Urothelium cell line (cell line): ENCODE measurements around the gene PPM1G.

Experiments
- DNase-seq: peaks from one replicate; pipeline ENCODE4 v3.0.0; 2011; ENCODE audit warnings: low spot score, mixed read lengths
- FAIRE-seq: peaks from 2 replicates; lab custom pipeline; 2011; peaks lifted over from hg19 to GRCh38; lab: Jason Lieb, UNC

PPM1G gene

DNA sequence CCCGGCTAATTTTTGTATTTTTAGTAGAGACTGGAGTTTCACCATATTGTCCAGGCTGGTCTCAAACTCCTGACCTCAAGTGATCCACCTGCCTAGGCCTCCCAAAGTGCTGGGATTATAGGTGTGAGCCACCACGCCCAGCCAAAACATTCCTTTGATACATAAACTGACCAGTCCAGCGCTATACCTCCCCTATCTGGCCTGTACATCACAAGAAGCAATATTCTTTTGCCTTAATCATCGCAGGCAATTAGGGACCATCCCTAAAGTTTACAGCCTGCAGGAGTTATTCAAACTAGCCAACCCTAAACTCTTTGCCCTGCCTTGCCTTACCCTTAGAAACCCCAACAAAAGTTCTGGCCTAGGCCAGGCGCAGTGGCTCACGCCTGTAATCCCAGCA, 6.8 kb upstream of the PPM1G start:
- FAIRE-seq: no peak
- DNase-seq: no peak

DNA sequence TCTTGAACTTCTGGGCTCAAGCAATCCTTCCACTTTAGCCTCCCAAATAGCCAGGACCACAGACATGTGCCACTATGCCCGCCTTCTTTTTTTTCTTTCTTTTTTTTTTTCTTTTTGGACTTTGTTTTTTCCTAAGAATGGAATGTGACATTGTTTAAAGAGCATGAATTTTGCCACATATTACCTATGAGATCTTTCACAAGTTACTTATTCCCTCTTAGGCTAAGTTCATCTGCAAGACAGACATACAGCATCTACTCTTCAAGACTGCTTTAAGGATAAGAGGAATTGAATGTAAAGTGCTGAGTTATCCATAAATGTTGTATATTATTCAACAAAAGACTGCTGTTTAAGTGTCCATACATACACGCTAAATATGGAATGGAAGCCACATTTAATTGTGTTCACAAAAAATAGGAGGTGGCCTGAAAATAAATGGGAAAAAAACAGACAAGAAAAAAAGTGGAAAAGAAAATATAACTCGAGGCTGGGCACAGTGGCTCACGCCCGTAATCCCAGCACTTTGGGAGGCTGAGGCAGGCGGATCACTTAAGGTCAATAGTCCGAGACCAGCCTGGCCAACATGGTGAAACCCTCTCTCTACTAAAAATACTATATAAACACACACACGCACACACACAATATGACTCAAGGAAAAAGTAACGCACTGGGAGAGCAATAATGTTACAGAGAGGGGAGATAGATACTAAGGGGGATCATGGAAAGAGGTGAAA, 3.2 kb upstream of the PPM1G start:
- FAIRE-seq: no peak
- DNase-seq: no peak

DNA sequence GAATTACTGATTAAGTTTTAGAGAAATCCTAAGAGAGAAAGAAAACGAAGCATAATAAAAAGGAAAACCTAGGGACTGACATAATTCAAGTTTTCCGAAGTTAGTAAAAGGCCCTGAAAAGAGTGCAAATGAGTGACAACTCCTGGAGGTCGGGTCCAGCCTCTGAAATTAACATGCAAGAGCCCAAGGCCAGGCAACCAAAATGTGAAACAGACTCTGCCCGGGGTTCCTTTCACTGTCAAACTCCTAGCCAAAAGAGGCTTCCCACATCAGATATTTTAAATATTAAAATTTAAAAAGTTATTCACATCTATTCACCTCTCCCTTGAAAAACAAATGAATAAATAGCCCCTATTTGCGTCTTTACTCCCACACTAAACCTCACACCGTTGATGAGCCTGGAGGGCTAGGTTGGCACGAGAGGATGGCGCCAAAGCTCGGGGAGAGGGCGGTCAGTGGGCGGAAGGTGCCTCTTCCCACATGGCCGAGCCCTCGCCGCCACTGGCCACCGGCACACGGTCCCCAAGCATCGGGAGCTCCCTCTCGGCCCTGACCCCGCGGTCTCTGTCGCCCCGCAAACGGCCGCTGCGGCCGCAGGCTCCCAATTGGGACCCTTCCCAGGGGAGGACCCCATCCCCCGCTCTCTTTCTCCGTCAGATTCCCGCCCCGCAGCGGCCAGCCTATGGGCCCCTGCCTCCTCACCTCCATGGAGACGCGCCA, 630 bp downstream of the PPM1G start:
- DNase-seq (peak; percentile 54), FAIRE-seq (no peak)

DNA sequence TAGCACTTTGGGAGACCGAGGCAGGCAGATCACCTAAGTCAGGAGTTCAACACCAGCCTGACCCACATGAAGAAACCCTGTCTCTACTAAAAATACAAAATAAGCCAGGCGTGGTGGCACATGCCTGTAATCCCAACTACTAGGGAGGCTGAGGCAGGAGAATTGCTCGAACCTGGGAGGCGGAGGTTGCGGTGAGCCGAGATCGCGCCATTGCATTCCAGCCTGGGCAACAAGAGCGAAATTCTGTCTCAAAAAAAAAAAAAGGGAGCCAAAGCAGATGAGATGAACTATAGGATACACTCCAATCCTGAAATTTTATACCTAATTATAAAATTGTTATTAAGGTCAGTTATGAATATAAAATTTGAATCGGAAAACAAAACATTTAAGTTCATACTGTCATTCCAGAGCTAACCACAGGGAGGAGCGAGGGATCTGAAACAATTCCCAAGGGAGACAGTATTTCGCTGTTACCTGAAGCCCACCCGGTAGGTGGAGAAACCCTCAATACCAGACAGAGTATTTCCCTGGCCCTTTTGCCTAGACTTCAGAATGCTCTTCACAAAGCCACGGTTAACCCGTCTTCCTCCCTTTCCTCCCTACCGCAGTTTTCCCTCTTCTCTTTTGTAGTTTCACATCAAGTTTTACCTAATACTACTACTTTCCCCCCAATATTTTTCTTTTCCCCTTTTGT, 1.4 kb downstream of the PPM1G start:
- FAIRE-seq: no peak
- peak; percentile 69 for DNase-seq

DNA sequence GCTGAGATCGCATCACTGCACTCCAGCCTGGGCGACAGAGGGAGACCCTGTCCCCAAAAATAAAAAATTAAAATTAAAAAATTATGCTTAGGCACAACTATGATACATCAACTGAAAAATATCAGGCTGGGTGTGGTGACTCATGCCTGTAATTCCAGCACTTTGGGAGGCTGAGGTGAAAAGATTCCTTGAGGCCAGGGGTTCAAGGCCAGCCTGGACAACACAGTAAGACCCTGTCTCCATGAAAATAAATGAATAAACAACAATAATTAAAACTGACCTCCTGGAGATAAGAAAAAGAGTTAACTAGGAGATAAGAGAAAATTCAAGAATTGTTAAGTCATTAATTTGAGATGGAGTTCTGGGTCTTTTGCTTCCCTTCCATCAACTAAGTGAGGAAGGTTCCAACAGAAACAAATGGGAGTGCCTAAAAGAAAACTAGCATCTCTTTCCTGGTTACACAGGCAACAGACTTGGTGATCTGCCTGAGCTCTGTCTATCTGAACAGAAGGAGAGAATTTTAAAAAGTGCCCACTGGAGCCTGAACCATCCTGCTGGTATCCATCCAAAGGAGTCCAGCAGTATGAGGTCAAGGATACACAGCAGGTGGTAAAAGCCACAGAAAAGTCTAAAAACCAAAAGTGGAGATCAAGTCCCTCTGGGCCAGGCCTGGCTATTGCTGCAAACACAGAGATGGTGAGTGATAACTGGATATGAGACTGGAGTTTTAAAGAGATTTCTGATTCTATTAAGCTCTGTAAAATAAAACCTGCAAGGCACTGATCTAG, 8.8 kb downstream of the PPM1G start:
- DNase-seq (no peak), FAIRE-seq (no peak)

DNA sequence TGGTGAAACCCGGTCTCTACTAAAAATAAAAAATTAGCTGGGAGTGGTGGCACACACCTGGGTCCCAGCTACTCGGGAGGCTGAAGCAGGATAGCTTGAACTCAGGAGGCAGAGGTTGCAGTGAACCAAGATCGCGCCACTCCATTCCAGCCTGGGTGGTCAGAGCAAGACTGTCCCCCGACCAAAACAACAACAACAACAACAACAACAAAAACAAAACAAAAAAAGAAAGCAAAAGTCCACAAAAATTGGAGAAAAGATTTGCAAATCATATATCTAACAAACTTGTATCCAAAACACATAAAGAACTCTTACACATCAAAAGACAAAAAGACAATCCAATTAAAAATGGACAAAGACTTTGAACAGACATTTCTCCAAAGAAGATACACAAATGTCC, 10.4 kb downstream of the PPM1G start:
- DNase-seq: no peak
- FAIRE-seq: no peak

DNA sequence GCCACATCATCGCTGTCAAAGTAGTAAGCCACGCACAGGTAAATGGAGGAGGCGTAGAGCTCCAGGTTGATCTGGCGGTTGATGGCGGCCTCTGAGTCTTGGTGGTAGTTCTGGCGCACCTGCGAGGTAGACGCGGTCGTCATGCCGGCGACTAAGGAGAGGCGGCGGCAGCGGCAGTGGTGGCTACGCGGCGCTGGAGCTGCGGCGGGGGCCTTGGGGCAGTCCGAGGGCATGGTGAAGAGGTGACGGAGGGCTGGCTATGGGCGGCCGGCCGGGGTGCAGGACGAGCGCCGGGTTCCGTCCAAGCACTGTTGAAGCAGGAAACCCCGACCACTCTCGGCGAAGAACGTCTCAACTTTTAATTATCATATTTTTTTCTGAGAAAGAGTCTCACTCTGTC, 16.2 kb downstream of the PPM1G start:
- DNase-seq: no peak
- FAIRE-seq: no peak

DNA sequence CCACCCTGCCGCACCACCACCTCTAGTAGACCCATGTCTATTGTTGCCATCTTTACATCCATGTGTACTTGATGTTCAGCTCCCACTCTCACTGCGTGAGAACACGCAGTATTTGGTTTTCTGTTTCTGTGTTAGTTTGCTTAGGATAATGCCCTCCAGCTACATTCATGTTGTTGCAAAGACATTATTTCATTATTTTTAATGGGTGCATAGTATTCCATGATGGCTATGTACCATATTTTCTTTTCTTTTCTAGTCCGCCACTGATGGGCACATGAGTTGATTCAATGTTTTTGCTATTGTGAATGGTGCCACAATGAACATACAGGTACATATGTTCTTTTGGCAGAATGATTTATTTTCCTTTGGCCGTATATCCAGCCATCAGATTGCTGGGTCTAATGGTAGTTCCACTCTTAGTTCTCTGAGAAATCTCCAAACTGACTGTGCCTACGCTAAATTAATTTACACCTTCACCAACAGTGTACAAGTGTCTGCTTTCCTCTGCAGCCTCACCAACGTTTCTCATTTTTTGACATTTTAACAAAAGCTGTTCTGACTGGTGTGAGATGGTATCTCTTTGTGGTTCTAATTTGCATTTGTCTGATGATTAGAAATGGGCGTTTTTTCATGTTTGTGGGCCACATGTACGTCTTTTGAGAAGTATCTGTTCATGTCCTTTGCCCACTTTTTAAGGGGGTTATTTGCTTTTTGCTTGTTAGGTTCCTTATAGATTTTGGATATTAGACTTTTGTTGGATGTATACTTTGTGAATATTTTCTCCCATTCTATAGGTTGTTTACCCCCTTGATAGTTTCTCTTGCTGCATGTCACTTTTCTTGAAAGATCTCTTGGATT, 18.3 kb downstream of the PPM1G start:
- no peak for FAIRE-seq
- no peak for DNase-seq

DNA sequence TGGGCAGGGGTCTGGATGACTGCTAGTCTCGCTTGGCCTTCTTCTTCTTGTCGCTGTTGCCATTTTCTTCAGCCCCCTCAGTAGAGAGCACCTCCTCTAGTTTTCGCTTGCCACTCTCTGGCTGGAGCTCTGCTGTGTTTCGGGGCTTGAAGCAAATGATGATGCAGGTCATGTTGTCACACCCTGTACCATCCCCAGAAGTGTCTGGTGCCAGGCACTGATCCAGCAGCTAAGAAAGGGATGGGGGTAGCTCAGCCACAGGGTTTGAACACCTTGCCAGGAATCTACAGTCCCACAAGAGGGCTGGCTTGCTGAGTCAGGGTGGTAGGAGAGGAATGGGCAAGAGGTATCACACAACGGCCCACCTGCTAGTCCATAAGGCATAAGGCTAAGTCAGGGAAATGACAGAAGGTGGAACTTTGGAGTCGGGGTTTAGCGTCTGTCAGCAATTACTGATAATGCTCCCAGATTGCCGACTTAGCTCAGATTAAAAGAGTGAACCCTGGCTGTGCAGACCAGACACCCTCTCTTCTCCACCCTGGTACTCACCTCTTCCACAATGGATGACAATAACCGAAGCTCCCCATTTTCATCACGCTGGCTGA, 27.7 kb downstream of the PPM1G start:
- FAIRE-seq (peak; percentile 13), DNase-seq (no peak)

DNA sequence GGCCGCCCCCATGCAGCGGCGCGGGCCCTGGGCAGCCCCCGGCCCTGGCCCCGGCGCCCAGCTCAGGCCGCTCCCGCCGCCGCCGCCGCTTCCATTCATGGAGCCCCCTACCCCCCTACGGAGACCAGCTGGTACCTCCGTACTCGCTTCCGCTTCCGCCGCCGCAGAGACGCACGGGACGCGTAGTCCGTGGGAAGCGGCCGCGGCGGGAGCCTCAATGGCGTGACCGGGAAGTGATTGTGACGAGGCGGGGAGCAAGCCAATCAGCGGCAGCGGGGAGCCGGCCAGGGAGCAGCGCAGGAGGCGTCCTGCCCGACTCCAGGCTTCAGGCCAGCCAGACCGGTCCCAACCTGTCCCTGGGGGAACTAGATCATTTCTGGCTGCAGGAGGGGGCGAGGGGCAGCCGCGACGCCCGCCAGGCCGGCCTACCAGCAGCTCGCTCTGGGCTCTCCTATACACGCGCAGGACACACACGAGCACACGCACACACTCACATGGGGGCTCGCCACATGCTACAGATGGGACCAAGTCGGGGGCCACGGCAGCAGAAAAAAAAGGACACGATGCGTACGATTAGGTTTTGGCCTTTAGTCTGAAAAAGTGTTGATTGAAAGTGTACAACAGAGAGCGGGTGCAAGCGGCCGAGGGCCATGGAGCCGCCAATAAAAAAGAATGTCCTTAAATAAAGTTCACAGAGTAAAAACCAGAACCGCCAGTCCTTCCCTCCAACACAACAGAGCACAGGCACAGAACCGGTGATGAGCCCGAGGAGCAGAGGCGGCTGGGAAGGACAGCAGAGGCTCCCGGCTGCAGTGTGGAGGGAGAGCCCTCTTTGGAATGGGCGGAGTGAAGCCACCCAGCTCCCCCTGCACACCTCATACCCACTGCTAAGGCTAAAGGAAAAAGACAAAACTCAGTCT, 28.5 kb downstream of the PPM1G start, which contains the start of gene ZNF513:
Gene ZNF513, minus strand, starts transcription at position 109 of the 920 bp plus-strand sequence. CDS start 208 bp downstream, outside the sequence.
- DNase-seq (no peak), FAIRE-seq (no peak)

DNA sequence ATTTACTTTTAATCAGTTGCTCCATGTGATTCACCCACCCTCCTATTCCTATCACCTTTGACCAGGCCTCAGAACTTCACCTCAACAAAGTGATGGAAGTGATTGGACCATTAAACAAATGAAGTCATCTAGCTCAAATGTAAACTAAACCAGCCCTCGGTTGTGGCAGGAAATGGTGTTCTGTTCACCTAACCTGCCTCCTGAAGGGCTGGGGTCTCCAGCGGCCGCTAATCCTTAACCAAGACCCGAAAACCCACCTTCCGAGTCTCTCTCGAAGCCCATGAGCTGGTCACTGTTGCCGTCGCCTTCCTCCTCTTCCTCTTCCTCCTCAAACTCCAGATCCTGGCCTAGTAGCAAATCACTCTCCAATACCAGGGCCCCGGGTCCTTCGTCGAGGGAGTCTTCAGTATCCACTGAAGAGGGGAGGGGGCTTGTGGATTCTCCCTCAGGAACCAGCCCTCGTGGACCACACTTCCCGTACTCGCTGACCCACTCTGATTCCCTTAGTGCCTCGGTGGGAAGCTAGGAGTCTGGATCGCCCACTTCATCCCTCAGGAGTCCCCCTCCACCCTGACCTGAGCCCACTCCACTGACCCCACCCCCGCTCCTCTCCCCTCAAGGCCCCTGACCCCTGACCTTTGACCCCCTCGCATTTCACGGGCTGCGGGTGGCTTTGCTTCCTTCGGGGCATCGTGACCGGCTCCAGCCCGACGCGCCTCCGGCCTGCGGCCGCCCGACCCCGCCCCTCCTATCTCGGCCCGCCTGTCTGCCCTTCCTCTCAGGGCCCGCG, 29.4 kb downstream of the PPM1G start:
- no peak for DNase-seq
- FAIRE-seq: no peak

DNA sequence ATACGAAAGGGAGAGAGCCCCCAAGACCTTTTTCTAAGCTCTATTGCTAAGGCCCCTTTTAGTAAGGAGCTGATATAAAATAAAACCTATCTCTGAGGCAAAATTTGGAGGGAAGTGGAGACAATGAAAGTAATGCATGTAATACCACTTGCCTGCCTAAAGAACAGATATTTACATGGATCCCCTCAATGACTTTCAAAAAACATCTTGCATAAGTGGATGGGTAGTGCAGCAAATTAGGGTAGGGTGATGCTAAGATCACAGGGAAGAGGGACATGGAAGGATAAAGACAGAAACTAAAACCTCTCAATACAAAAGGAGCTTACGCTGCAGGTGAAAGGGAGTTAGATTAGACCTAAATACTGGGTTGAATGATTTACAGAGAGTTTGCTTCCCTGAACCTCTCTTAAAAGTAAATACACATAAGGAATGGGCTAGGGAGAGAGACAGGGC, 30.0 kb downstream of the PPM1G start:
- DNase-seq (no peak), FAIRE-seq (no peak)

DNA sequence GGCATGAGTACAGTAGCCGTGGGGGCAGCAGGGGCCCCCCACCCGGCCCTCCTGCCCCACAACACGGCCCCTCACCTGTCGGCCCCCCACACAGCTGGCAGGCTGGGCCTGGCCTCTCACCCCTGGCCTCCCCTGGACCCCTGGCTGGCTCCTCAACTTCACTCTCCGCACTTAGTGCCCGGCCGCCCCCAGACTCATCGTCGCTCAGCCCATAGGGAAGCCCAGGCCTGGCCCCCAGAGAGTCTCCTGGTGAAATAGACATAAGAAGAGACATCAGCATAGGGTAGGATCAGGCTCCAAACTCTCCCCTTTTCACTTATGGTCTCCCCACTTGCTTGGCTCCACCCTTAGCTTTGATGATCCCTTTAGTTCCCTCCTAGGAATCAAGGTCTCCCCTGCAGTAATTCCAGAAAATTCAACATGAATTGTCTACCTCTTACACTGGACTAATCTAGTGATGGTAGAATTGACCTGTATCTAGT, 30.5 kb downstream of the PPM1G start:
- no peak for DNase-seq
- FAIRE-seq: no peak

DNA sequence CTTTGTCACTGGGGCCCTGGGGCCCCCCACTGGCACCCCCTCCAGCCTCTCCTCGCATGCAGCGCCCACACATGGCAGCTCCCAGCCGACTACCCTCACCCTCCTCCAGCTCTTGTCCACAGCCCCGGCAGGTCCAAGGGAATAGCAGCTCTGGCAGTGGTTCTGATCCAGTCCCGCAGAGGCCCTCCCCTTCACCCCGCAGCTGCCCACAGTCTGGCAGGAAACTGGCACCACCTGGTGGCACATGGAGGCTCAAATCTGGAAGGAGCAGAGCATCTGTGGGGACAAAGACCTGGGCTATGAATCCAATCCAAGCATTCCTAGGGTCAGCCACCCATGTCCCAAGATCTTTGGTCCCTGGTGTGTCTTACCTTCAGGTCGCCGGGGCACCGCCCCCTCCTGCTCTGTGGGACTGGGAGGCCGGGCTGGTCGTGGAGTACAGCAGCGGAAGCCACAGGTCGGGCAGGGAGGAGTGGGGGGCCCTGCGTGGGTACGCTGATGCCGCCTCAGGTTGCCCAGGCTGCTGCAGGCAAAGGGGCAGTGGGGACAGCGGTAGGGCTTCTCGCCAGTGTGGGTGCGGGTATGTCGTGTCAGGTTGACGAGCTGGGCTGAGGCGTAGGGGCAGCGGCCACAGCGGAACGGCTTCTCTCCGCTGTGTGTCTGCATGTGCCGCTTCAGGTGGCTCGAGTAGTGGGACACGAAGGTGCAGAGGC, 31.1 kb downstream of the PPM1G start:
- FAIRE-seq (no peak), DNase-seq (no peak)

DNA sequence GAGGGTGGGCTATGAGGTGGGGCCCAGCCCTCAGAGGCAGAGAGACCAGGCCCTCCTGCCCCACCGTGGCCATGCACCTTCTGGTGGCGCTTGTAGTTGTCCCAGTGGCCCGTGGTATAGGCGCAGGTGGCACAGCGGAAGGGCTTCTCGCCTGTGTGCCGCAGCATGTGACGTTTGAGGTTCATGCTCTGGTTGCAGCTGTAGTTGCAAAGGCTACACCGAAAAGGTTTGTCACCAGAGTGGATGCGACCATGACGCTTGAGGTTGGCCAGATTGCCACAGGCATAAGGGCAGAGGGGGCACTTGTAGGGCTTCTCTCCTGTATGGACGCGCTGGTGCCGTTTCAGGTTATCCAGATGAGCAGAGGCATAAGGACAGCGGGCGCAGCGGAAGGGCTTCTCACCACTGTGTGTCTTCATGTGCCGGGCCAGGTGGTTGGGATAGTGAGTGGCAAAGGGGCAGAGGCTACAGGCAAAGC, 31.7 kb downstream of the PPM1G start:
- FAIRE-seq: no peak
- no peak for DNase-seq

DNA sequence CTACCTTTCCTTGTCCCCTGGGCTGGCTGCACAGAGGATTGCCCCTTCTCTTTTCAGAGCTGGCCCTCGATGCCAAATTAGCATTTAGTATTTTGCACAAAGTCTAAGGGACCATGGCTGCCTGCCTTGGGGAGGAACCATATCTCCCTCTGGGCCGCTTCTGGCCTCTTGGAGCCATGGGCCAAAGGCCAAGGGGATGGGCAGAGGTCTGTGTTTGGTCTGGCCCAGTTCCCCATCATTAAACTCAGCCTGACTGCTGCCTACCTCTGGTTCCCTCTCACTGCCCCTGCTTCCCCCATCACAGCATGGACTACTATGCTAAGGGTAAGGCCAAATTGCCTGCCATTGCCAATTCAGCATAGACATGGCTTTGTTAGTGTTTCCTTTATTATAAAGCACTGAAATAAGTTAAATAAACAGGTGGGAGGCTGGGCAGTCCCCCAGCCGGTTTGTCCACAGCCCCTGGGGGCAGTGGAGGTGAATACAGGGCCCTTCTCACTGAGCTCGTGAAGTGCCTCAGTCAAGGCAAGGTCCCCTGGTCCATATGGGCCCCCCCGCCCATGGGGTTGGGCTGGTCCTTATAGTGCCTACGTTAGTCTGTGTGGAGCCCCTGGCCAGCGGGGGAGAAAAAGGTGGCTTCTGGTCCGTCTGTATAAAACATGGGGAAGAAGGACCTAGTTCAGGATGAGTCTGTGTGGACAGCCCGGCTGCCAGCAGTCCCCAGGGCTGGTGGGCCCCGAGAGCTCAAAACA, 32.3 kb downstream of the PPM1G start:
- FAIRE-seq (no peak), DNase-seq (no peak)
